Ascending aorta (tissue), 2 donors: ENCODE data around the gene RNF144B. TPM values are rescaled to one million over a fixed set of nuclear protein-coding genes. Genes with fewer than 3 reads are reported as not detected.
A peak's percentile ranks its signal among the peaks of the same experiment; 100 is the strongest.

ENCODE experiments used
- DNase-seq, 2 donors: peaks; one replicate each; pipeline ENCODE4 v3.0.0-alpha.2; 2019; ENCODE audit warnings: low spot score in 2 of 2
- H3K27ac ChIP-seq, 2 donors: fragments of 200-600 bp; sonication (generic); one replicate each; pipeline ENCODE4 v1.5.1; 2016 to 2017; ENCODE audit warnings: mild to moderate bottlenecking in 1 of 2
- H3K27me3 ChIP-seq: fragments of 200-600 bp; sonication (generic); one replicate; pipeline ENCODE4 v1.5.1; 2017
- H3K36me3 ChIP-seq, 2 donors: fragments of 200-600 bp; sonication (generic); one replicate each; pipeline ENCODE4 v1.5.1; 2016
- H3K4me1 ChIP-seq, 2 donors: fragments of 200-600 bp; sonication (generic); one replicate each; pipeline ENCODE4 v1.5.1; 2016 to 2017; ENCODE audit warnings: mild to moderate bottlenecking in 1 of 2
- H3K4me3 ChIP-seq, 2 donors: fragments of 200-600 bp; sonication (generic); one replicate each; pipeline ENCODE4 v1.5.1; 2016 to 2017; ENCODE audit warnings: mild to moderate bottlenecking in 1 of 2
- H3K9me3 ChIP-seq, 2 donors: fragments of 200-600 bp; sonication (generic); one replicate each; pipeline ENCODE4 v1.5.1; 2016
- CTCF ChIP-seq, 3 experiments: fragments of 200-600 bp in 2 of 3; fragments of 450-650 bp in 1 of 3; sonication (generic) in 2 of 3; IDR thresholded peaks; one replicate each; pipeline ENCODE4 v1.5.1; 2016 to 2019; ENCODE audit warnings: antibody characterized with exemption in 3 of 3, mild to moderate bottlenecking in 1 of 3, moderate library complexity in 1 of 3
- intact Hi-C: fragments of 100-400 bp; cut with DNase I; formaldehyde crosslinking; loops from one replicate; pipeline ENCODE4 v1.15.1; 2023
- total RNA-seq: library from RNA; depleted of rRNA; stranded (reverse); fragments of >200 nt; gene quantifications from one replicate; pipeline ENCODE4 v1.1.0, GENCODE V29; 2016

Gene RNF144B
- total RNA-seq, 1 donor from 2014 or later, result 52.3 TPM

GRCh38 chr6:18415207-18415606, 28.1 kb downstream of the RNF144B start:
- H3K27me3 ChIP-seq, result no peaks in the 10 kb centered on the region
- peaks cover 5 to 15% of the 10 kb centered on the region in 2 donors for H3K4me1 ChIP-seq
- no peak for DNase-seq
- no peaks in the 10 kb centered on the region for H3K9me3 ChIP-seq
- intact Hi-C loops, result loop anchor here (5.0 to 10.0 kb wide), 2 partner anchors 53 to 90 kb away; no protein-coding TSS in a partner anchor
- H3K36me3 ChIP-seq, result no peaks in the 10 kb centered on the region
- H3K27ac ChIP-seq, result peak overlapping the region; percentile 77 to 83
- no peak for TF ChIP-seq CTCF (IDR thresholded peaks at IDR 0.05)
- H3K4me3 ChIP-seq, result no peak overlapping the region

GRCh38 chr6:18415671-18416340, 28.7 kb downstream of the RNF144B start:
- Histone ChIP-seq H3K4me3 (peak overlapping the region in 1 of 2 donors; percentile 22), H3K4me1 (peaks cover 5 to 15% of the 10 kb centered on the region in 2 donors), H3K36me3 (no peaks in the 10 kb centered on the region), H3K9me3 (no peaks in the 10 kb centered on the region), H3K27me3 (no peaks in the 10 kb centered on the region), H3K27ac (peak overlapping the region; percentile 77 to 83)
- no peak for DNase-seq
- no peak for TF ChIP-seq CTCF (IDR thresholded peaks at IDR 0.05)
- intact Hi-C loops, result loop anchor here (2.0 to 10.0 kb wide), 3 partner anchors 29 to 91 kb away; partner anchors contain the start of gene RNF144B

GRCh38 chr6:18416341-18416679, 29.2 kb downstream of the RNF144B start:
- Histone ChIP-seq H3K36me3 (no peaks in the 10 kb centered on the region), H3K9me3 (no peaks in the 10 kb centered on the region), H3K4me3 (peak overlapping the region in 1 of 2 donors; percentile 22), H3K27ac (peak overlapping the region; percentile 77 to 83), H3K27me3 (no peaks in the 10 kb centered on the region), H3K4me1 (peaks cover 5 to 15% of the 10 kb centered on the region in 2 donors)
- no peak for TF ChIP-seq CTCF (IDR thresholded peaks at IDR 0.05)
- DNase-seq, result peak in 1 of 2 donors; percentile 74
- intact Hi-C loops, result loop anchor here (2.0 to 10.0 kb wide), 3 partner anchors 30 to 92 kb away; partner anchors contain the start of gene RNF144B

GRCh38 chr6:18420328-18420727, 33.2 kb downstream of the RNF144B start:
- intact Hi-C loops, result no loop called here
- Histone ChIP-seq H3K4me1 (peaks cover 5 to 8% of the 10 kb centered on the region in 2 donors), H3K36me3 (no peaks in the 10 kb centered on the region), H3K9me3 (no peaks in the 10 kb centered on the region), H3K27ac (no peak overlapping the region), H3K4me3 (no peak overlapping the region), H3K27me3 (no peaks in the 10 kb centered on the region)
- DNase-seq, result no peak
- TF ChIP-seq CTCF (IDR thresholded peaks at IDR 0.05), result no peak

GRCh38 chr6:18422136-18422535, 35.0 kb downstream of the RNF144B start:
- Histone ChIP-seq H3K36me3 (no peaks in the 10 kb centered on the region), H3K27me3 (no peaks in the 10 kb centered on the region), H3K4me3 (no peak overlapping the region), H3K4me1 (no peaks in the 10 kb centered on the region), H3K9me3 (no peaks in the 10 kb centered on the region), H3K27ac (no peak overlapping the region)
- intact Hi-C loops, result no loop called here
- no peak for DNase-seq
- no peak for TF ChIP-seq CTCF (IDR thresholded peaks at IDR 0.05)
